NOMO-1 treated with dmso at 0.1 percent for 144 hours (cell line): Measurements from ENCODE around the gene FBXW10B.
A peak's percentile ranks its signal among the peaks of the same experiment; 100 is the strongest.
"Not testable (repeated sequence)": the region's sequence is repeated elsewhere in the genome, so short reads cannot be mapped to it uniquely, and the experiment has no call there.

Experiments
- DNase-seq: peaks from one replicate; lab custom pipeline; 2025; ENCODE audit not compliant: unreplicated experiment; lab: John Stamatoyannopoulos, UW

FBXW10B gene

GRCh38 chr17:15642505-15643251 is 23.2 kb upstream of the FBXW10B start:
- DNase-seq: not testable (repeated sequence)

DNA sequence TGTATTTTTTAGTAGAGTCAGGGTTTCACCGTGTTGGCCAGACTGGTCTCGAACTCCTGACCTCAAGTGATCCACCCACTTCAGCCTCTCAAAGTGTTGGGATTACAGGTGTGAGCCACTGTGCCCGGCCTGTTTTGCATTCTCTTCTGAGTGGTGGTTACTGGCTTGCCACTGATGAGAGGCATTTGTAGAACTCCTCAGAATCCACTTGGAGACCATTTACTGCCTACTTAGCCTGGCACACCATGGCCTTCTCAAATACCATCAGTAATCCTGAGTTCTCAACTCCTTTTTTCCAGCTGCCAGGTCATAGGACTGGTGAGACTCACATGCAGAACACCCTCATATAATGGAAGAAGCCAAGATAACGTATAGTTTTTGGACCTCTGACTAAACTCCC is 22.5 kb upstream of the FBXW10B start:
- not testable (repeated sequence) for DNase-seq

GRCh38 chr17:15630930-15631453 is 11.5 kb upstream of the FBXW10B start:
- not testable (repeated sequence) for DNase-seq

GRCh38 chr17:15629991-15630390 is 10.5 kb upstream of the FBXW10B start:
- DNase-seq: not testable (repeated sequence)

DNA sequence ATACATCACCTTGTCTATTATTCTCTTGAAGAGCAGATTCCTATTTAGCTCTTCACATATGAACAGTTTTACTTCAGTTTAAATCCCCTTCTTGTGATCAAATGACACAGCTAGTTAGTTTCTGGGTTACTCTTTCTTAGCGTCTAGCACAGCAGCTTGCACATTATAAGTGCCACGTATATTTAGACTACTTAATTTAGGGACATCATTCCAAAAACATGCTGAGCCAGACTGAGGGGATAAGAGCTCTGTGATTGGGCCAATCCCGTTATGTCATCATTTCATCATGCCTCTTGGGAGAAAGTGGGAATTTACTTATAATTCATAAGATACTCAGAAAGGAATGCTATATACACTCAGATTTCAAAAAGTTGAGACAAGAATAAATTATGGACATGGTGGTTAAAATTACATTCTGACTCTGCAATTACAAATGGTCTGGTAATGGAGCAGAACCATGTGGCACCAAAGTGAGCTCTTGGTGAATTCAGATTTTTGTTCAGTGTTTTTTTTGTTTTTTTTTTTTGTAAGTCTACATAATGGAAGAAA is 4.2 kb upstream of the FBXW10B start:
- DNase-seq: not testable (repeated sequence)

- DNase-seq: not testable (repeated sequence)
Observed at GRCh38 chr17:15623255-15623654, 3.8 kb upstream of the FBXW10B start.

DNA sequence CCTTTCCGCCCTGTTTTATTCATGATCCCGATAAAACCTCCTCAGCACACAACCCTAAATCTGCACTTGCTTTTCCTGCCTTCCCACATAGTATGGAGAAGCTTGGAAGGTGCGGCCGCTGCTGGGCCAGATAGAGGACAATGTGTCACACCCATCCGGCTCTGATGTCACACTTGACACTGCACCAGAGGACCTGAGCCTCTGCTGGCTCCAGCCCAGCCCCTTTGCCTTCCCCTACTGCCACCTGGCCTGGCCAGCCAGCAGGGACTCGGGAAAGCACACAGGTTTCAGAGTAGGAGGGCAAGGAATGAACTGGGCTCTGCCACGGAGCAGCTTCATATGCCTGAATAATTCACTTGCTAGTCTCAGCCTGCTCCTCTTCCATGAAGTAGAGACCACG is 2.6 kb upstream of the FBXW10B start:
- not testable (repeated sequence) for DNase-seq

GRCh38 chr17:15616828-15617227 is 2.7 kb downstream of the FBXW10B start:
- not testable (repeated sequence) for DNase-seq

GRCh38 chr17:15615850-15616249 is 3.7 kb downstream of the FBXW10B start:
- not testable (repeated sequence) for DNase-seq

DNA sequence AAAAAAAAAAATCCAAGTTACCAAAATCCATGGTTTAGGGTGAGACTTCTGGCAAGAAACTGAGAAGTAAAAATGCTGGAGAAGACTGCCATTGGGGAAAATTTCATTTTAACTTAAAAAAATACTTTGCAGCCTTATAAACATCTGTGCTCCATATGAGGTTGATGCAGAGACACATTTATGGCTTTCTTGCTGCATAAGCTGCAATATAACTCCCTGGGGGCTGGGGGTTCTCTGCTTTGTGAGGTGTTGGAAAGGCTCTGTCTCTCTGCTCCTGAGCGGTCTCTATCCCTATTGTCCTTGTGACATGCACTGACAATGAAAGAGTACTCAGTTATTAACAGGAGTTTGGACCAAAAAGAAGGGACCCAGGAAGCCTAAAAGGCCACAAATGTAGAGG is 6.4 kb downstream of the FBXW10B start:
- DNase-seq: not testable (repeated sequence)

DNA sequence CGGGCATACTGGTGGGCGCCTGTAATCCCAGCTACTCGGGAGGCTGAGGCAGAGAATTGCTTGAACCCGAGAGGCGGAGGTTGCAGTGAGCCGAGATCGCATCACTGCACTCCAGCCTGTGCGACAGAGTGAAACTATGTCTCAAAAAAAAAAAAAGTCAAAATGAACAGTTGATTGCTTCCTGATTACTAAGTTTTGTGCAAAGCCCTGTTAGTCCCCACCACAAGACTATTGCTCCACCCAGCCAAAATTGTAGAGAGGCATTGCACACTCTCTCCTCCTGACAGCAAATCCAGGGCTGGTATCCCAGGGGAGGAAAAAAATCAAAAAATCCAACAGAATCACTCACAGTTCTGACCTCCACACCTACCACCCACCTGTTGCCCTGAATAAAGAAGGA is 26.5 kb downstream of the FBXW10B start:
- DNase-seq: peak; percentile 40

DNA sequence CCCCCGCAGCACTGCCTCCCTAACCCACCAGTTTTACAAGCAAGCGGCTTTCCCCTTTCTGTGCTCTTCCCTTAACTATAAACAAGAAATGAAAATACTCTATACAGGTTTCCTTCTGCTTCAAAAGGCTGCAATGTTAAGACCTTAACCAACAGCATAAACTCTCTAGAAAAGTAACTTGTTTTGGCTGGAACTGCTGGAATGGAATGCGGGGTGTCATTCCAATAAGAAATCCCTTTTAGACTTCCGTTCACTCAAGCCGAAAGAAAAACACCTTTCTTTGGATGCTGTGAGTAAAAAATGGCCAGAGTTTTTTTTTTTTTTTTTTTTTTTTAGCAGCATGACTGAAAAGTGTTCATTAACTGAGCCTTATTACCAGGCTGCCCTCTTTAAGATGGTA is 27.5 kb downstream of the FBXW10B start:
- not testable (repeated sequence) for DNase-seq

DNA sequence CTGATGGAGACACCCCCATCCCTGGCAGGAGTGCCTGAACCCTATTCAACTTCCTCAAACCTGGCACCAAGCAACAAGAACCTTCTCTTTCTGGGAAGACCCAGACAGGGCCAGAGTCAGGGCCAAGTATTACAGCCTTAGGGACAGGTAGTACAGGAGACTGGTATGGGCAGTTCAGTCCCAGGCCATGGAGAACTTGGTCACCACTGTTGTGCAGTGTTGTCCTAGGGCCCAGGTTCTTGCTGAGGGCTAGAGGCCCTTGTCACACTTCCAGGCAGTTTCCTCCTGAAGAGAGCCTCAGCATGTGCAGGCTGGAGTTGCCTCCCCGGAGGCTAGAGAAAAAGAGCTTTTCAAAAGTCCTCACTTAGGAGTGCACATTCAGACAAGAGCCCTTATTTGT is 28.7 kb downstream of the FBXW10B start:
- DNase-seq: not testable (repeated sequence)

DNA sequence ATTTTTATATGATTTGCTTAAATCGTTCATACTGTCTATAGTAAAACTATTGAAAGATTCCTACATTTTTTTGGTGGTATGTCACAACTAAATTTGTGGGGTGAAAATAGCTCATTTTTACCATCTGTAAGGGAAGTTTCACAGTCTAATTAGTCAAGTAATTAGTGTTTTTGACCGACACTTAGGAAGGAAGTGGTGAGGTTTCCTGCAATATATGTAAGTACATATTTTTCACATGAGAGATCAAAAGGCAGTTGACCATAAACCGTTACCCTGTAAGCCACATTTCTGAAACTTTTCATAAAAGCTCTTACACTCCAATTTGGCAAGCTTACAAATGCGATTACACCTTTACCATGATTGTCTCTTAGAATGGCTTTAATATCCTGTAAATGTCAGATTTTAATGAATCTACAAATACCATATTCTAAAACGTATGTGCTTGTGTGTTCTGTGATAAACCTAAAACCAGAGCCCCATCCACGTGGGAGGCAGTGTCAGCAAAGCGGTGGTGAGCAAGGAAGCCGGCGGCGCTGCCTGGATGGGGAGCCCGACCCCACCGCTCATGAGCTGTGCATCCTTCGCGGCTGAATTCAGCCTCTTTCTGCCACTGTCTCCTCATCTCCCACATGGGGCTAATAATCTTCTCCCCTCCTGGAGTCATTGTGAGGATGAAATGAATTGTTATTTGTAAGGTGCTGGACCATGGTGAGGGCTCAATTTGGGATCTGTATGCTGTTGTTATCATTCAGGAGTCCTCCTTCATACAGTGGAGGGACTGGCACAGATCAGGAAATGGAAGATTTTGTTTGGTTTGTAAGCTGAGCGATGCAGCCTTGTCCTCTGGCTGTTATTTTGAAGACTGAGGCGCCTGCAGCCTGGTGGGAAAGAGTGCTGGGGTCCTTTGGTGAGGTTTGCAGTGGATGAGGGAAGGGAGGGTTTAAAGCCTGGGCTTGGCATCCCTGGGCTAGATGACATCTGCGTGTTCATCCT is 29.7 kb downstream of the FBXW10B start:
- not testable (repeated sequence) for DNase-seq

DNA sequence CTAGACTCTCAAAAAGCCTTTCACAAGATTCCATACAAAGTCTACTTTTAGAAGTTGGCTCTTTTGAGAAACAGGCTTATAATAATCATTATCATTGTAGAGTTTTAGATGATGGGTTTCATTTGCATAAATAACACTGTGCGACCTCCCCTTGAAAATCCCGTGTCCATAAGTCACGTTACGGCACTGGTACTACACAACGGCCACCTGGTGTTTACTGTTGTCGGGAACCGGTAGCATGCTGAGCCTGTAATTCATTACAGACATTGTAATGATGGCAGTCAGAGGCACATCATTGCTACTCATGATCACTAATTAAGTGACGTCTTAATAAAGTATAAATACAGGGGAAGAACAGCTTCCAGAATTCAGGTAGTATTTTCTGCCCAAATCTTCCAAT is 31.5 kb downstream of the FBXW10B start:
- not testable (repeated sequence) for DNase-seq

GRCh38 chr17:15583313-15583712 is 36.2 kb downstream of the FBXW10B start:
- not testable (repeated sequence) for DNase-seq

GRCh38 chr17:15581462-15581861 is 38.0 kb downstream of the FBXW10B start:
- DNase-seq: not testable (repeated sequence)

- not testable (repeated sequence) for DNase-seq
Observed at GRCh38 chr17:15576848-15577247, 42.7 kb downstream of the FBXW10B start.

- DNase-seq: not testable (repeated sequence)
Observed at GRCh38 chr17:15574660-15575059, 44.8 kb downstream of the FBXW10B start.

DNA sequence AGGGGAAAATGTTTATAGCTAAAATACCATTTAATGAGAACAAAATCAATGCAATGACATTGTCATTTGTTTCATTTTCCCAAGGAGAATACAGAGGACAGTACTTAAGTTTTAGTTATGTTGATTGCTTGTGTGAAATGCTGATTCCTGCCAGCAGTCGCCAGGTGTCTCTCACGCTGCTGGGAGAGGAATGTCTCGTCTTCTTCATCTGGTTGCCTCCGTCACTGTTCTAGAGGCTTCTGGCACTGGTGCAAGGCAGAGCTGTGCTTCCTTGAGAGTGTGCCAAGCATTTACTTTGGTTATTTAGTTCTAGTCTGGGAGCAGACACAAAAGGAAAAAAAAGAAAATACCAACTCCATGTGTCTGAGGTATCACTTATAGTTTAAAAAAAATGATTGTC is 45.6 kb downstream of the FBXW10B start:
- DNase-seq: not testable (repeated sequence)
